HG02852 (cell line): Measurements from ENCODE around the gene TXN.
"Not testable (repeated sequence)": the region's sequence is repeated elsewhere in the genome, so short reads cannot be mapped to it uniquely, and the experiment has no call there.

Source experiments
- ATAC-seq: cut with Tn5 transposase; IDR thresholded peaks from one replicate; pipeline ENCODE4 v1.9.1; 2021; ENCODE audit warnings: mild to moderate bottlenecking, moderate library complexity; ENCODE audit not compliant: unreplicated experiment

Gene TXN

GRCh38 chr9:110214090-110214489 is 42.2 kb downstream of the TXN start:
- no peak for ATAC-seq

GRCh38 chr9:110213413-110214044 is 42.8 kb downstream of the TXN start:
- no peak for ATAC-seq

GRCh38 chr9:110208031-110208430 is 48.3 kb downstream of the TXN start, which contains the start of gene C9orf152:
C9orf152 (minus strand) TSS chr9:110208159; CDS start chr9:110207579, 580 bp downstream.
- ATAC-seq = no peak

GRCh38 chr9:110207071-110207641 is 49.2 kb downstream of the TXN start:
- ATAC-seq = no peak

- ATAC-seq = no peak
Measured at GRCh38 chr9:110206389-110206788, 49.9 kb downstream of the TXN start.

GRCh38 chr9:110205612-110206011 is 50.7 kb downstream of the TXN start:
- not testable (repeated sequence) for ATAC-seq

- no peak for ATAC-seq
Measured at GRCh38 chr9:110202232-110202631, 54.1 kb downstream of the TXN start.

GRCh38 chr9:110199643-110200042 is 56.7 kb downstream of the TXN start:
- ATAC-seq = no peak

- no peak for ATAC-seq
Measured at GRCh38 chr9:110198357-110198756, 58.0 kb downstream of the TXN start.

- no peak for ATAC-seq
Measured at GRCh38 chr9:110197330-110198187, 58.7 kb downstream of the TXN start.

- not testable (repeated sequence) for ATAC-seq
Measured at GRCh38 chr9:110196084-110196499, 60.2 kb downstream of the TXN start.
